K562 (cell line): ENCODE results near the gene EPB41L4B. TPM values are rescaled to one million over a fixed set of nuclear protein-coding genes. Genes with fewer than 3 reads are reported as not detected.

Source experiments
- ATAC-seq: fragments of 200-7000 bp; cut with Tn5 transposase; 3 replicates; pipeline ENCODE4 v1.9.1; 2020; ENCODE audit warnings: moderate library complexity
- BruUV-seq: library from RNA; stranded (reverse); fragments of 400-500 nt; replicated peaks from 2 replicates; lab custom pipeline; 2021; lab: Mats Ljungman, UMichigan
- CTCF ChIA-PET: fragments of 300-600 bp; formaldehyde crosslinking; extraction: SDS; loops from one replicate; lab custom pipeline; 2021; ENCODE audit warnings: low intra/inter-chr PET ratio; lab: Yijun Ruan, JAX
- POLR2A ChIA-PET: fragments of 300-600, 350-650 bp; sonication (Branson Sonifier 250); formaldehyde crosslinking; extraction: SDS; loops from one replicate; lab custom pipeline; 2021; ENCODE audit warnings: antibody characterized with exemption, inconsistent platforms; lab: Yijun Ruan, JAX
- DNase-seq, 4 experiments: peaks; one replicate each; pipeline versions ENCODE4 v3.0.0 to v3.0.0-alpha.2; 2011 to 2018; ENCODE audit warnings: low spot score in 3 of 4, mixed read lengths in 3 of 4; ENCODE audit errors: extremely low read depth in 1 of 4
- FAIRE-seq: peaks from 2 replicates; lab custom pipeline; 2011; peaks lifted over from hg19 to GRCh38; lab: Jason Lieb, UNC
- H2AFZ ChIP-seq: 2 replicates; pipeline ENCODE4 v1.6.0; 2011; ENCODE audit warnings: low read depth, low read length, control low read depth, inconsistent platforms
- H3K27ac ChIP-seq: fragments of 200-600 bp; 3 replicates; pipeline ENCODE4 v1.8.0; 2011; ENCODE audit warnings: low read depth, mild to moderate bottlenecking, control low read depth, inconsistent platforms, low read length, moderate library complexity, mixed read lengths; ENCODE audit errors: extremely low read depth
- H3K27me3 ChIP-seq, 2 experiments: fragments of 300-600 bp in 1 of 2; 2 replicates in 1 of 2; 3 replicates in 1 of 2; pipeline versions ENCODE4 v1.6.0 to v1.8.0; 2011; ENCODE audit warnings: inconsistent platforms in 2 of 2, low read length in 2 of 2, mild to moderate bottlenecking in 1 of 2, mixed read lengths in 1 of 2, moderate library complexity in 1 of 2; ENCODE audit not compliant: control insufficient read depth in 2 of 2, insufficient read depth in 2 of 2
- H3K36me3 ChIP-seq: fragments of 300-600 bp; 3 replicates; pipeline ENCODE4 v1.8.0; 2011; ENCODE audit warnings: mild to moderate bottlenecking, low read length, inconsistent platforms; ENCODE audit not compliant: control insufficient read depth, insufficient read depth
- H3K4me1 ChIP-seq, 2 experiments: fragments of 200-600 bp in 1 of 2; replicated peaks in 1 of 2; 2 replicates in 1 of 2; 3 replicates in 1 of 2; pipeline versions ENCODE4 v1.5.1 to v1.8.0; 2011; ENCODE audit warnings: inconsistent platforms in 2 of 2, low read length in 2 of 2, mild to moderate bottlenecking in 1 of 2, mixed read lengths in 1 of 2, moderate library complexity in 1 of 2; ENCODE audit not compliant: control insufficient read depth in 2 of 2, insufficient read depth in 2 of 2
- H3K4me2 ChIP-seq: 2 replicates; pipeline ENCODE4 v1.6.1; 2011; ENCODE audit warnings: low read length, control low read depth, inconsistent platforms, mixed read lengths; ENCODE audit not compliant: insufficient read depth
- H3K4me3 ChIP-seq: fragments of 200-600 bp; sonication (generic), shearing (Covaris generic); 2 replicates; pipeline ENCODE4 v1.5.1; 2016; ENCODE audit warnings: control low read depth, inconsistent platforms
- H3K79me2 ChIP-seq: fragments of 200-600 bp; 3 replicates; pipeline ENCODE4 v1.8.0; 2011; ENCODE audit warnings: low read length, inconsistent platforms; ENCODE audit not compliant: control insufficient read depth, insufficient read depth
- H3K9ac ChIP-seq, 2 experiments: 2 replicates each; pipeline versions ENCODE4 v1.6.0 to v1.6.1; 2011; ENCODE audit warnings: low read depth in 2 of 2, low read length in 2 of 2, control low read depth in 1 of 2, inconsistent platforms in 1 of 2, mild to moderate bottlenecking in 1 of 2, mixed read lengths in 1 of 2; ENCODE audit not compliant: insufficient read depth in 1 of 2
- H3K9me1 ChIP-seq: one replicate; pipeline ENCODE4 v1.6.0; 2011; ENCODE audit warnings: inconsistent platforms, mild to moderate bottlenecking, low read length, moderate library complexity; ENCODE audit not compliant: control insufficient read depth, insufficient read depth
- H3K9me3 ChIP-seq: replicated peaks from 2 replicates; pipeline ENCODE4 v1.5.1; 2011; ENCODE audit warnings: low read depth, low read length, inconsistent platforms; ENCODE audit not compliant: control insufficient read depth, insufficient read depth
- H4K20me1 ChIP-seq: replicated peaks from 2 replicates; pipeline ENCODE4 v1.6.1; 2011; ENCODE audit warnings: low read length, inconsistent platforms, mixed read lengths; ENCODE audit not compliant: control insufficient read depth, insufficient read depth
- CHD1 ChIP-seq: fragments of 200-600 bp; sonication (generic); IDR thresholded peaks from one replicate; pipeline ENCODE4 v1.6.1; 2012; ENCODE audit warnings: mild to moderate bottlenecking, moderate library complexity, low read length, inconsistent platforms
- CLOCK ChIP-seq: fragments of 250-450 bp; sonication (Bioruptor Pico); IDR thresholded peaks from 2 replicates; pipeline ENCODE4 v1.4.0; 2020; ENCODE audit warnings: mild to moderate bottlenecking, moderate library complexity, borderline replicate concordance
- DIDO1 ChIP-seq: fragments of 450-650 bp; IDR thresholded peaks from 2 replicates; pipeline ENCODE4 v1.6.1; 2016; ENCODE audit warnings: low read depth, missing biosample characterization, missing genetic modification characterization
- E2F1 ChIP-seq: sonication (generic); formaldehyde crosslinking; IDR thresholded peaks from 2 replicates; pipeline ENCODE4 v1.8.1; 2023; ENCODE audit warnings: mild to moderate bottlenecking, missing genetic modification reagents, moderate library complexity
- NUFIP1 ChIP-seq: fragments of 450-650 bp; IDR thresholded peaks from 2 replicates; pipeline ENCODE4 v1.6.1; 2018; ENCODE audit not compliant: partially characterized antibody
- PRDM10 ChIP-seq: fragments of 450-650 bp; IDR thresholded peaks from 2 replicates; pipeline ENCODE4 v1.6.1; 2018; ENCODE audit not compliant: partially characterized antibody
- TCF3 ChIP-seq: sonication (generic); formaldehyde crosslinking; IDR thresholded peaks from 2 replicates; pipeline ENCODE4 v1.4.0; 2020; ENCODE audit warnings: mild to moderate bottlenecking, missing genetic modification reagents
- XRCC5 ChIP-seq: fragments of 200-400 bp; formaldehyde crosslinking; IDR thresholded peaks from 2 replicates; pipeline ENCODE4 v1.6.1; 2017; ENCODE audit warnings: low read depth, mild to moderate bottlenecking, low read length
- ZFP1 ChIP-seq: fragments of 450-650 bp; formaldehyde crosslinking; IDR thresholded peaks from 2 replicates; pipeline ENCODE4 v1.4.0; 2020; ENCODE audit warnings: mild to moderate bottlenecking, mixed read lengths
- ZFP91 ChIP-seq: sonication (generic); formaldehyde crosslinking; IDR thresholded peaks from 2 replicates; pipeline ENCODE4 v1.8.0; 2022; ENCODE audit warnings: mild to moderate bottlenecking, missing genetic modification reagents
- ZNF24 ChIP-seq: fragments of 450-650 bp; IDR thresholded peaks from 2 replicates; pipeline ENCODE4 v1.6.1; 2016
- ZNF655 ChIP-seq: fragments of 250-450 bp; sonication (Bioruptor Pico); IDR thresholded peaks from 2 replicates; pipeline ENCODE4 v1.5.0; 2021
- ZSCAN32 ChIP-seq: fragments of 450-650 bp; formaldehyde crosslinking; IDR thresholded peaks from 2 replicates; pipeline ENCODE4 v1.4.0; 2020; ENCODE audit warnings: mild to moderate bottlenecking, moderate library complexity
- WGBS: fragments of 100-300 bp; shearing (Covaris generic); methylation state at CpG from one replicate; pipeline ENCODE4 v1.1.6; 2016; ENCODE audit warnings: low coverage, mixed read lengths; ENCODE audit not compliant: insufficient coverage; ENCODE audit errors: missing lambda C conversion rate; 5-methylcytosine and 5-hydroxymethylcytosine counted together
- in situ Hi-C: fragments of 300-500 bp; cut with MboI; formaldehyde crosslinking; loops from 4 replicates; pipeline ENCODE4 v1.15.0; 2018; ENCODE audit warnings: inconsistent platforms, mixed read lengths
- intact Hi-C: fragments of 100-400 bp; cut with micrococcal nuclease; formaldehyde crosslinking; loops from 2 replicates; pipeline ENCODE4 v1.14.2; 2022
- polyA plus RNA-seq, 8 experiments: library from polyadenylated mRNA; depleted of rRNA in 4 of 8; stranded (reverse) in 5 of 8; unstranded in 3 of 8; fragments of >200 nt; fragmentation: Nextera tagmentation in 2 of 8; fragmentation: Illumina TruSeq in 1 of 8; extraction: Ambion mirVana in 2 of 8; extraction: Trizol in 1 of 8; gene quantifications; 2 replicates each; pipeline versions ENCODE4 v1.2.1 to v1.2.3, GENCODE V29; 2011 to 2014; ENCODE audit warnings: inconsistent platforms in 1 of 8, missing spikeins in 1 of 8
- total RNA-seq, 7 experiments: library from RNA; depleted of rRNA in 6 of 7; stranded (reverse); fragments of >200 nt in 6 of 7; fragmentation: Illumina TruSeq in 2 of 7; extraction: Trizol in 2 of 7; gene quantifications; 2 replicates each; pipeline versions ENCODE4 v1.2.1 to v1.2.3, GENCODE V29; 2011 to 2021; ENCODE audit warnings: low replicate concordance in 1 of 7

The EPB41L4B gene
- total and polyA plus RNA-seq, 9 of the 15 experiments (the other 6 are each of a cell fraction or from before 2014, with no cell fraction given) = 0.09 to 0.38 (median 0.21) TPM

GRCh38 chr9:109283012-109283411, 37.8 kb downstream of the EPB41L4B start:
- H3K27me3 ChIP-seq = peaks cover 16 to 27% of the 10 kb centered on the region in 2 experiments
- H3K9ac ChIP-seq = no peak overlapping the region
- no peak overlapping the region for H3K27ac ChIP-seq
- no peak overlapping the region for H2AFZ ChIP-seq
- H3K4me2 ChIP-seq = no peak overlapping the region
- ATAC-seq = no peak
- ChIA-PET CTCF (no interaction called here), POLR2A (no interaction called here)
- H3K9me1 ChIP-seq = no peaks in the 10 kb centered on the region
- no peaks in the 10 kb centered on the region for H3K9me3 ChIP-seq
- WGBS = 0% methylated on average over 3 of the region's 3 CpGs
- H3K79me2 ChIP-seq = no peaks in the 10 kb centered on the region
- H3K4me3 ChIP-seq = no peak overlapping the region
- no peaks in the 10 kb centered on the region for H3K36me3 ChIP-seq
- in situ Hi-C loops = no loop called here
- H4K20me1 ChIP-seq = no peaks in the 10 kb centered on the region
- H3K4me1 ChIP-seq = peaks cover 0 to 12% of the 10 kb centered on the region in 2 experiments; a peak in 2 of 5 replicates
- no TSS peak for BruUV-seq
- intact Hi-C loops = no loop called here
- no peak for DNase-seq
- FAIRE-seq = no peak
- TF ChIP-seq ZNF655 (CRISPR knock-in tag) (no peak), CLOCK (no peak), E2F1 (CRISPR knock-in tag) (no peak), ZFP1 (no peak), XRCC5 (no peak), TCF3 (CRISPR knock-in tag) (no peak), PRDM10 (no peak), CHD1 (no peak), DIDO1 (tag) (no peak), NUFIP1 (no peak), ZSCAN32 (no peak), ZNF24 (no peak), ZFP91 (CRISPR knock-in tag) (no peak)
